OCI-M2 (cell line): ENCODE data around the gene SRSF12.
"Not testable (repeated sequence)": the region's sequence is repeated elsewhere in the genome, so short reads cannot be mapped to it uniquely, and the experiment has no call there.

Experiments
- DNase-seq: peaks from one replicate; lab custom pipeline; 2025; ENCODE audit not compliant: unreplicated experiment; lab: John Stamatoyannopoulos, UW

Gene SRSF12

DNA sequence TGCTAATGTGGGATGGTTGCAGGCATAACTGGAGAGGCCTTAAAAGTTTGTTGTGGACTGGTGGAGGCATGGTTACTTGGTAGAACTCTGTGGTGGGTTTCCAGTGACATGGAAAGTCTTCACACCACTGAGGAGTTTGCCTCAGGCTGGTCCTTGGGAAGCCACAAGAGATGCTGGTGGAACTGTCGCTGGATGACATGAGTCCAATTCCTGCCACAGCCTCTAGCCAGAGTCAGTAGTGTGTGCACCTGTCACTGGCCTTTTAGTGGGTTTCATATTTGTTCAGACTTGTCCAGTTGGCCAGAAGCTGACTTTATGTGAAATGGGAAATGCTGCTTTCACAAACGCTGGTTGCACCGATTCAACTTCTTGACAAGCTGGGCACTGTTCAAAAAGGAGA, 13.7 kb upstream of the SRSF12 start:
- DNase-seq, result no peak

DNA sequence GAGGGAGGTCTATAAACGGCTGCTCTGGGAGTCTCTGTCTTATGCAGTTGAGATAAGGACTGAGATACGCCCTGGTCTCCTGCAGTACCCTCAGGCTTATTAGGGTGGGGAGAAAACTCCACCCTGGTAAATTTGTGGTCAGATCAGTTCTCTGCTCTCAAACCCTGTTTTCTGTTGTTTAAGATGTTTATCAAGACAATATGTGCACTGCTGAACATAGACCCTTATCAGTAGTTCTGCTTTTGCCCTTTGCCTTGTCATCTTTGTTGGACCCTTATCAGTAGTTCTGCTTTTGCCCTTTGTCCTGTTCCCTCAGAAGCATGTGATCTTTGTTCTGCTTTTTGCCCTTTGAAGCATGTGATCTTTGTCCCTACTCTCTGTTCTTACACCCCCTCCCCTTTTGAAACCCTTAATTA, 10.4 kb upstream of the SRSF12 start:
- DNase-seq, result not testable (repeated sequence)

DNA sequence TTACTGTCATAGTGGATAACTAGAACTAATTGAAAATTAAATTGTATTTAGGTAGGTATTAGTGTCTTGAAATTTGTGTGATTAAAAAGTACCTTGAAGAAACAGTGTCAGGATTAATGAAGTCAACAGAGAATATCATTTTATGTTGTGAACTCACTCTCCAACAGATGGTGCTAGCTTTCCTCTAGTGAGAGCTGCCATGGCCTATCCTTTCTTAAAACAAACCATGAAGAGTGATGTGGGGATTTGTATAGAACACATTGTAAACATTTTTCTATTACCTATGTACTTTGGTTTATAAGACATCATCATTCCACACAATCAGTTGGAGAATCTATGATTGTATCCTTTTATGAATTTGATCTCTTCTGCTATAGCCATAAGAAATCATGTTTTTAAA, 4.8 kb upstream of the SRSF12 start:
- DNase-seq, result no peak

DNA sequence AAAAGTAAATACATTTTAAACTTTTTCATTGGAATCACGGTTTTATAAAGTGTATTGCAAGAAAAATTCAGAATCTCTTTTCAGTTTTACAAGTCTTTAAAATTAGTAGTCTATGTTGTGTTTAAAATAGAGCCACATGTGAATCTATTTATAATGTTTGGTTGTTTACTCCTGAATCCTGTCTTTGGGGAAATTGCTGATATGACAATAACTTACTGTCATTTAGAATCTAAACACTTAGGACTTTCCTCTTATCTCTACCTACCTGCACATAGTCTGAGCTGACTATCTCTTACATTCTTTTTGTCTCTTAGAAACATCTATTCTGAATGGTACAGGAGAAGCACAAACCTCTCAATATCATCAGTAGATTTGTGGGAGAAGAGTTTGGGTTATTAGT, 4.1 kb upstream of the SRSF12 start:
- DNase-seq, result no peak

DNA sequence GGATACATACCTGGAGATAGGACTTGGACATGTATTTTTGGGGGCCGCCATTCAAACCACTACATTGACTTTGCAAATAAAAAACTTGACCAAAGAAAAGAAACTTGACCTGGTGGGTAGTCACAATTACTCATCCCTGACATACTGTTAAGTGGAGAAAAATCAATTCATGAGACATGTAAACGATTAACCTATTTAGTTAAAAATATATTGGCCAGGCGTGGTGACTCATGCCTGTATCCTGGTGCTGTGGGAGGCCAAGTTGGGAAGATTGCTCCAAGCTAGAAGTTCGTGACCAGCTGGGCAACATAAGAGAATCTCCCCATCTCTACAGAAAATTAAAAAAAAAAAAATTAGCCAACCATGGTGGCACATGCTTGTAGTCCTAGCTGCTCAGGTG, 2.5 kb upstream of the SRSF12 start:
- DNase-seq, result no peak

DNA sequence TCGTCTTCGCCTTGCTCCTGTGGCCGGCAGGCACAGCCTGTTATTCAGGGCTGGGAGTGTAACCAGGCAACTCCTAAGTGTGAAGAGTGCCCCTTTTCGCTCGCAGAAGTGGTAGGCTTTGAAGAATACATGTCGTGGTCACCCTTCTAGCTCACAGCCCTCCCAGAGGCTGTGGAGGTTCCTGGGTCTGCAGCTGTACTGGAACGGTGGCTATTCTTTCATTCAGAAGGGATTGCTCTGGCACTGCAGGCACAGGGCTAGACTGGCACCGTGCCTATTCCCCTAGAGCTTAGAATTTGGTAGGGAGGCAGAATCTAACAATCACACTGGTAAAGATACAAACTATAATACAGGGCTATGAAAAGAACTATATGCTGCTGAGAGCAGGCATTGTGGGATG, 1.1 kb upstream of the SRSF12 start:
- DNase-seq, result no peak

DNA sequence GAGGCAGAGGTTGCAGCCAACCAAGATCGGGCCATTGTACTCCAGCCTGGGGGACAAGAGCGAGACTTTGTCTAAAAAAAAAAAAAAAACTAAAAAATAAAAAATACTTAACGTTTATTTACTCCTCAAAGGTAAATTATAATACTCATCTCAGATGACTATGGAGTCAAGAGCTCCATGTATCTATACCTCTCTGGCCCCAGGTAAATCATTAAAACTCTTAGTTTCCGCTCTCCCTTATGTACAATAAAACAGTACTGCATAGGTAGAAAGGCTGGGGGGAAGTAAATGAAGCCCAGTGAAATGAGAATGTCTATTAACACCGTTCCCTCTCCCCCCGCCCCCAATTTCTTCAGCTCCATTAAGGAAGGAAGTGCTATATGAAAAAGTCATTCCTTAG, 1.2 kb downstream of the SRSF12 start:
- no peak for DNase-seq

DNA sequence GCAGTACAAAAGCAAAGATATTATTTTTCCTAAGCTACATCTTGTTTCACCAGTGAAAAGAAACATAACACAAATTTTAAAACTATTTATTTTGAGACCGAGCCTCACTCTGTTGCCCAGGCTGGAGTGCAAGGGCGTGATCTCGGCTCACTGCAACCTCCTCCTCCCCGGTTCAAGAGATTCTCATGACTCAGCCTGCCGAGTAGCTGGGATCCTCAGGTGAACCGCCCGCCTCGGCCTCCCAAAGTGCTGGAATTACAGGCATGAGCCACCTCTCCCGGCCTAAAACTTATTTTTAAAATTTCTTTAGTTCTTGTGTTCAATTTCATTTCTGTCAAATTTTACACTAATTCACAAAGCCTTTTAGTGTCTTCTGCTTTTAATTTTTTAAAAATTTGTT, 5.9 kb downstream of the SRSF12 start:
- no peak for DNase-seq

DNA sequence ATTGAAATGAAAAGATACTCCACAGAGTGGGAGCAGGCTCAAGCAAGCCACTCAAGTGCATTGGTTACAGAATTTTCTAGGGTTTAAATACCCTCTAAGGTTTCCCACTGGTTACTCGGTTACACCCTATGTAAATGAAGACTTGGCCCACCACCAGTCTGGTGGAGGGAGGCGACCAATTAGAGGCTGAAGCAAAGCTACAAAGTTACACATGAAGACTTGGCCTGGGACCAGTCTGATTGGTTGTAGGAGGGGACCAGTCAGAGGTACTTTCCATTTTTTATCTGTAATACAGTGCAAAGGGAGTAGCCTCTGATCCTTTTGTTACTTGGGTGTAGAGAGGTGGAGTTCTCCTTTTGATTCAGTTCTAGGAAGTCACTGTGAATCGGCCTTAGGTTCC, 7.6 kb downstream of the SRSF12 start:
- no peak for DNase-seq

DNA sequence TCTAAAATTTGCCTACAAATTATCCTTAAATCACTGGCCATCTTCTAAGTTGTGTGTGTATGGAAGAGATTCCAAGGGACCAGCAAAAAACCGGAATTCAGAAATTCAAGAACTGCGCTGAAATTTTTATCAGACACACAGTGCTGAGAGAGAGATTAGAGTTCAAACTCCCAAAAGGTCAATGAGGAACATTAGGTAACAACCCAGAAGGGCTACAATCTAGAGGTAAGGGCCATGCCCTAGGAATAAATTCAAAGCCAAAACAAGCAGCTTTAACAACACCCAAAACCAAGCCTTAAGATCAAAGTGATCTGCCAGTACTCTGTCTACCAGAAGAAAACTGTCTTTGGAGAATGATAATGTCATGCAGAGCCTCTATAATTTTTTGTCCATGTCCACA, 17.8 kb downstream of the SRSF12 start:
- DNase-seq, result no peak

DNA sequence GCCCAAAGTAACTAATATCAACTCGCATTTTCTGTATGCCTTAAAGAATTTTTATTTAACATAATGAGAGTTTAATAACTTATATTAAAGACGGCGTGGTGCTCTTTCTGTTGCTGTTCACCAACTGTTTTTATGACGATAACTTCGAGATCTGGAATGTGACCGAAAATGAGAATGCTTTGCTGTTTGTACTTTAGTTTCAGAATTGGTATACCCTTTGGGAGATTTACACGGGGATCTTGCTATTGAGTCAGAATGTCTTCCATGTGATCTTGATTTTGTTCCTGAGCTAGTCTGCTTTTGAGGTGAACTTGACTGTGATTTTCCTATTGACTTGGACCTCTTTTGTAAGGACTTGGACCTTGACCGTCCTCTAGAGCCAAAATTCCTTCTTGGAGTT, 19.4 kb downstream of the SRSF12 start:
- no peak for DNase-seq

DNA sequence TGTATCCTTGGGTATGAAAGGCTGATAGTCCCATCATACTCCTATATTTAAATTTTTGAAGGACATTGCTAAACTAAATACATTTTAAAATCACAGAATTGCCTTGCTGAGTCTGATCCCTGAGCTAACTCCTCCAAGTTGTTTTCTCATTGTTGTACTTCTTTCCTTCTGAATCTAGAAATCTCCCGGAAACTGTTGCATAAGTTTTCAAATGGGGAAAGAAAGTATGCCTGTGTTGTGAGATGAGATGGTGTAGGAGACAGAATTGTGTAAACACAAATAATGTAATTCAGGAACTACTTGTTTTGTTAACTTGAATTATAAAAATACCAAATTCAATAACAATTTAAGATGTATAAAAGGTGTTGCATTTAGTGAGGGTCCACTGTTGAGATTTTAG, 30.0 kb downstream of the SRSF12 start:
- no peak for DNase-seq

DNA sequence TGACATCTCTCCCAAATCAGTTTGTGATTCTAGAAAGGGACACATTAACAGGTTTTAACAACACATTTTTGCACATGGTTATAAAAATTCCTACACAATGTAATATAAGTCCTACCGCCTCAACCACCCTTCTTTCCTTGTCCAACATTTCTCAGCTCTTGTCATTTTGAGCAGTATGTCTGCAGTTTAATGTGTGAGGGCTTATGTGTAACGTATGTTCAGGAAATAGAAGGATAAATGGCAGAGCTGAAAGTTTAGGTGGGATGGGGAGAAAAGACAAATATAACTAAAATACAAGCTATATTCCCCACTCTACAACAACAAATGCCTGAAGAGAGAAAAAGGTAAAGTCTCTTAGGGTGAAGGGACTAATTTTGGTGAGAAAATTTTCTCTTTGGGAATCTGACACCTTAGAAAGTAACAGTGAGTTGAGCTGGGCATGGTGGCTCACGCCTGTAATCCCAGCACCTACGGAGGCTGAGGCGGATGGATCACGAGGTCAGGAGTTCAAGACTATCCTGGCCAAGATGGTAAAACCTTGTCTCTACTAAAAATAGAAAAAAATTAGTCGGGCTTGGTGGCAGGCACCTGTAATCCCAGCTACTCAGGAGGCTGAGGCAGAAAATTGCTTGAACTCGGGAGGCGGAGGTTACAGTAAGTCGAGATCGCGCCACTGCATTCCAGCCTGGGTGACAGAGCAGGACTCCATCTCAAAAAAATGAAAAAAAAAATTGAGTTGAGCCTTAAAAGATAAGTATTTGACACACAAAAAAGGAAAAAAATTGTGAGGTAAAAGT, 32.3 kb downstream of the SRSF12 start:
- DNase-seq, result no peak

DNA sequence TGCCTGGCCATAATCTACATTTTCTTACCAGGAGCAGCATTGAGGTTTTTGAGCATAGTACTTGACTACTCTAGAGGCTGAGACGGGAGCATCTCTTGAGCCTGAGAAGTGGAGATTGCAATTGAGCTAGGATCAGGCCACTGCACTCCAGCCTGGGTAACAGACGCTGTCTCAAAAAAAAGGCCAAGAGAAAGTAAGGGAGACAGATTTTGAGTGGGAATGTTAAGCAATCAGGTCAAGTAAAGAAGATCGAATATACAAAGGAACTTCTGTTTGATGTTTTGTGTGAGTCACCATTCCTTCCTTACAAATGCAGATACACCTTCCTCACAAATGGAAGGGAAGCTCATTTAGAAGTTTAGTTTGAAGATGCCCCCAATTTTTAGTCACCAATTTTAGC, 32.9 kb downstream of the SRSF12 start:
- no peak for DNase-seq

DNA sequence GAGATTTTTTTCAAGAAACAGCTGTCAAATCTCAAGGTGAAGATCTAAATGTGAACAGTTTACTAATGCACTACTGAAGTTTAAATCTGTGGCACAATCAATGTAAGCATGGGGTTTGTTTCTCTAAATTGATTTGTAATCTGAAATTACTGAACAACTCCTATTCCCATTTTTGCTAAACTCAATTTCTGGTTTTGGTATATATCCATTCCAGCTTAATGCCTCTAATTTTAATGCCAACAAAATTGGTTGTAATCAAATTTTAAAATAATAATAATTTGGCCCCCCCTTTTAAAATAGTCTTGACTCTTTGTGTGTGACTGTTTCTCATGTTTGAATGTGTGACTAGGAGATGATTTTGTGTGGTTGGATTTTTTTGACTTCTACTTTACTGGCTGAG, 33.3 kb downstream of the SRSF12 start:
- DNase-seq, result no peak

DNA sequence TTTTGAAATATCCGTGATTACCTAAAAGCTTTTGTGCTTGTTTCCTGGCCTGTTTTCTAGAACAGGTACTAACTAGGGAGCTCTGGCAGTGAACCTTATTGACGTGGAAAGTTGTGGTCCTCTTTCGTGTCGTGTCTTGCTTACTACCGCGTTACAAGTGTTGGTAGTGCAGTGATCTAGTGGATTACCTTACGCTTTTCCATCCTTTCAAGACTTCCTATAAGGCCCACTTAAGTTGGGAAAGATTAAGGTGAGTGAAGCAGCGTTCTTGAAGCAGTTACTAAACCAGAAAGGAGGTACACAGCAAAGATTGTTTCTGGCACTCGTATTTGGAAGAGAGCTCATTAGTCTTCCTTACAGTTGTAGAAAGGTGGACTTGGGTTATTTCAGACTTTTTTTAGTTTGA, 35.4 kb downstream of the SRSF12 start:
- DNase-seq, result no peak

DNA sequence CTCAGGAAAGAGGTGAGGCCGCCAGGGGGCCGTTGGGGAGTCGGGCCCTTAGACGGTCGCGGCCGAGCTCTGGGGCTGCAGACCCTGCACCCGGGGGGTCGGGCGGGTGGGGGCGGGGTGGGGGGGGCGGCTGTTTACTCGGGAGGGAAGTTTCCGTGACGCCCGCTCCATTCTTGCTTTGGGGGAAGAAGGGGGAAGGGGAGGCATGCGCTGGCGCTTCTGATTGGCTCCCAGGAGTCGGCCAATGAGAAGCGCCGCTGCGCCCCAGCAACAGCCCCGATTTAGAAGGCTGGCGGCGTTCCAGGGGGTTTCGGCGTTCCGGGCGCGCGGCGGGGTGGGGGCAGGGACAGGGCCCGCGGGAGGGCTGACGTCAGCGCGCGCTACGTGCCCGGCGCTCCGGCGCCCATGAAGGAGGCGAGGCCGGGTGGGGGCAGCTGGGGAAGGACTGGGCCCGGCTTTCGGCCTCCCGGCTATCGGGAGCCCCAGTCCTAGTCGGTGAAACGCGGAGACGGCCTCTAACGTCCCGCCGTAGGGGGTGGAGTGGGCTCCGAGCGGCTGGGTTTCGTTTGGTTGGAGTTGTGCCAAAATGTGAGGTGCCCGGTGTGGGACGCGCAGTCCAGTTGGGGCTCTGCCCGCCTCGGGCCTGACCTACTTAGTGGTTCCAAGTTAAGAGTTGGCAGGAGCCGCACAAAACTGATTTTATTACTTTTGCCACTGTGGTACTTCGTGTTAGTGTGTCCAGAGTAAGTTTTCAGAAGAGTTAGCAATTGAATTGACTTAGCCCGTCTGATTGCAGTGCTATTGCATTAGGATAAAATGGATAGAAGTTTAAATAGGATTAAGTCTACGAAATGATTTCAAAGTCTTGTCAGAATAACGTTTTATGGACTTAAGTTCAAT, 36.2 kb downstream of the SRSF12 start:
- DNase-seq, result peak; percentile 74

DNA sequence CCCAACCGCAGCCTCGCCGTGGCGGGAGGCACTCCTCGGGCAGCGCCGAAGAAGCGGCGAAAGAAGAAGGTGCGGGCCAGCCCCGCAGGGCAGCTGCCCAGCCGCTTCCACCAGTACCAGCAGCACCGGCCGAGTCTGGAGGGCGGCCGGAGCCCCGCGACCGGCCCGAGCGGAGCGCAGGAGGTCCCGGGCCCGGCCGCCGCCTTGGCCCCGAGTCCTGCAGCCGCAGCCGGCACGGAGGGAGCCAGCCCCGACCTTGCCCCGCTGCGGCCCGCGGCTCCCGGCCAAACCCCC, 36.8 kb downstream of the SRSF12 start:
- no peak for DNase-seq

DNA sequence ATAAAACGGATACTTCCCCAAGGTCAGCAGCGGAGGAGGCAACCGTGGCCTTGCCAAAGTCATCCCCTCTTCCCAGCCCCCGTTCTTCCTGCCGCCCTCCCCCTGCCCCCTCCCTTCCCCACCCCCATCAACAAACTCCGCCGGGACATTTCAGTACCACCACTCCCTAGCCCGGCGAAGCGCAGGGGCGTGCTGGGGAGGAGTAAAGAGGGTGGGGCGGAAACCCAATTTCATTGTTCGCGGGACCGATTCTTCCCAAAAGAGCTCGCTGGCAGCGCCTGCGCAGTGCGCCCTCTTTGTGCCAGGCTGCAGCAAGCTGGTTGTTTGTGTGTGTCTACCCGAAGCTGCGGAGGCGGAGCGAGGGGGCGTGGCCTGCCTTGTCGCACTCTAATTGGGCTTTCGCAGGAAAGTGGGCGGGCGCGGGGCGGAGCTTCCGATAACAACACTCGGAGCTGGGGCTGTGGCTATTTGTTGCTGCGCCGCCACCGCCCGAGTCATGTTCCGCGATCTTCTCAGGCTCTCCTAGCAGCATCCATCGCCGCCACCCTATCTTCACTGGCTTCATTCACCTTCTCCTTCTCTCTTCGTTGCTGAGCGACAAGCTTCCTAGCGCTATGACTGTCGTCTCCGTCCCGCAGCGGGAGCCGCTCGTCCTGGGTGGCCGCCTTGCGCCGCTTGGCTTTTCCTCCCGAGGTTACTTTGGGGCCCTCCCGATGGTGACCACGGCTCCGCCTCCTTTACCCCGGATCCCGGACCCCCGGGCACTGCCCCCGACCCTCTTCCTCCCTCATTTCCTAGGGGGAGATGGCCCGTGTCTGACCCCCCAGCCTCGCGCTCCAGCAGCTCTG, 37.4 kb downstream of the SRSF12 start, which contains the start of gene PNRC1:
Gene PNRC1, plus strand, starts transcription at position 471 of the 848 bp plus-strand sequence. Its CDS starts 144 bp downstream, at position 615.
- DNase-seq, result peak; percentile 95

DNA sequence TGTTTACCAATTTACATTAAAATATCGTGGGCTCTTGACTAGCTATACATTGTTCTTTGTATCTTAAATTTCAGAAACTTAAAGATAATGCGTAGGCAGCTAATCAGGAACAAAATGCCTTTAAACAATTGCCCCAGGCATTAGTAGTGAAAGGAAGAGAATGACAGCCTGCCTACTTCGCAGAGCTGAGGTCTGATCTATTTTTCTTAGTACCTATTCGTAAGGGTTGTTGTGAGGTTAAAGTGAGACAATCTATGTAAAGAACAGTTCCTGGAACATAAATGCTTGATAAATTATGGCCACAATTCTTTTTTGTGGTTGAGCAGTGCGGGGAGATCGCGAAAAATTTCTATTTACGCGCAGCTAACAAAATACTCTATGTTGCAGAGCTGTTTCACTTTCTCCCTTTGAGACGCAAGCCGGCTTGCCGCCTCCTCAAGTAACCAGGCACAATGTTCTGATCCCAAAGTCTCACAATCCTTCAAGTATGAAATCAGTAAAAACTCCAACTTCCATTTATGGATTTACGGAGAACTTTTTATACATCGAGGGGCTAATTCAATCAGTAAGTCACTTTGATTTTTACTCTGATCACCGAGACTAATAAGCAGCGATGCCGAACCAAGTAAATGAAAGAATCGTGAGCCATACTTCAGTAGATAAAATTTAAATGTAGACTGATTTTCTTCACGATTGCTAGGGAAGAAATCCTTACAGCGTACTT, 38.2 kb downstream of the SRSF12 start:
- DNase-seq, result peak; percentile 80

DNA sequence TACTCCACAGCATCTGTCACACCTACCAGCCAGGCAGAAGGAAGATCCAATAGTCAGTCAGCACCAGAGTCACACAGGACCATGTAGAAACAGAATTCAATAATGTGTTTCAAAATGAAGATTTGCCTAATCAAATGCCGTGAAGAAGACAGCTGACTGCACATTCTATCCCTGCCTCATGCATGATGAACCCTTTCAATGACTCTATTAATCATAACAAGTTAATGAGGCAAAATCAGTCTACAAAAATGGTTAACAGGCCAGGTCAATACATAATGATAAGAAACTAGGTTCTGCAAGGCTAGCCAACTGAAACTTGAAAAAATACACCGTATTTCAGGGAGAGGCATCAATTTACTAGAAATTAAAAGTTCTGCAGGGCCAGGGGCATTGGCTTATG, 44.0 kb downstream of the SRSF12 start:
- no peak for DNase-seq
